SU-DHL-6 (cell line): ENCODE data around the gene TEX10.

ENCODE experiments used
- CTCF ChIP-seq: fragments of 200-600 bp; sonication (generic); IDR thresholded peaks from one replicate; pipeline ENCODE4 v1.5.1; 2017; ENCODE audit warnings: antibody characterized with exemption, mild to moderate bottlenecking, low read length, moderate library complexity; ENCODE audit not compliant: insufficient read depth, poor library complexity, severe bottlenecking
- EZH2phosphoT487 ChIP-seq: fragments of 200-600 bp; sonication (generic), shearing (Covaris generic); conservative IDR thresholded peaks from 2 replicates; pipeline ENCODE4 v1.6.1; 2018; ENCODE audit warnings: mild to moderate bottlenecking, antibody characterized with exemption, low read length, moderate library complexity, mixed read lengths

- TF ChIP-seq CTCF (no peak), EZH2phosphoT487 (no peak)
Observed at GRCh38 chr9:100269656-100270055, 83.1 kb downstream of the TEX10 start.
